HUES48 (cell line): Measurements from ENCODE around the gene VWA2.

ENCODE experiments used
- H3K27ac ChIP-seq: one replicate; pipeline ENCODE4 v1.7.0; 2013; ENCODE audit warnings: low read depth, low read length, inconsistent platforms
- H3K27me3 ChIP-seq: 2 replicates; pipeline ENCODE4 v1.6.1; 2013; ENCODE audit warnings: mild to moderate bottlenecking, low read length; ENCODE audit not compliant: control insufficient read depth, insufficient read depth
- H3K36me3 ChIP-seq: 2 replicates; pipeline ENCODE4 v1.6.1; 2013; ENCODE audit warnings: low read length; ENCODE audit not compliant: control insufficient read depth, insufficient read depth
- H3K4me1 ChIP-seq: 2 replicates; pipeline ENCODE4 v1.6.1; 2013; ENCODE audit warnings: mild to moderate bottlenecking, low read length; ENCODE audit not compliant: control insufficient read depth, insufficient read depth
- H3K4me3 ChIP-seq: 2 replicates; pipeline ENCODE4 v1.5.1; 2013; ENCODE audit warnings: mild to moderate bottlenecking, low read depth, low read length
- H3K9ac ChIP-seq: 2 replicates; pipeline ENCODE4 v1.6.1; 2013; ENCODE audit warnings: mild to moderate bottlenecking, low read depth, low read length, moderate library complexity
- H3K9me3 ChIP-seq: 2 replicates; pipeline ENCODE4 v1.6.1; 2013; ENCODE audit warnings: low read length; ENCODE audit not compliant: control insufficient read depth, insufficient read depth

VWA2 gene

GRCh38 chr10:114259824-114260223 is 20.8 kb downstream of the VWA2 start:
- Histone ChIP-seq H3K27ac (no peak overlapping the region), H3K27me3 (no peaks in the 10 kb centered on the region)

DNA sequence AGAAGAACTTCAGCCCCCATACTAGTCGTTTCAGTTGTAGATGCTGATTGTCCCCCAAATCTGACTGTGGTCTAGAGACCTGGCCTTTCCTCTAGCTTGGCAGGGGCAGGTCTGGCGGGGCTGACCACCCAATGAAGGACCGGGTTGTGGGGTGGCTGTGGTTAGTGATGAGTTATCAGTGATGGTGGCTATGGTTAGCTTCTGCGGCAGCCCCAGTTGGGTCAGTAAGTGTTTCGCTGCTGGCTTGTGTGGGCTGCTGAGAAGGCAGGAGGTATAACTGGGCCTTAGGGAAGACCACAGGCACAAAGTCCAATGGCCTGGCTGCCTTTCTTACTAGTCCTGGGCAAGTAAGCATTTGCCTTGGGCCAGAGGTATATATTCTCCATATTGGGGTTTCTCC is 21.3 kb downstream of the VWA2 start:
- no peaks in the 10 kb centered on the region for H3K27me3 ChIP-seq
- 0 out of 2 replicates have a peak, but pooled peaks cover 6% of the 10 kb centered on the region for H3K4me1 ChIP-seq
- H3K36me3 ChIP-seq: no peaks in the 10 kb centered on the region
- H3K9ac ChIP-seq: no peak overlapping the region
- H3K27ac ChIP-seq: no peak overlapping the region
- H3K4me3 ChIP-seq: no peak overlapping the region
- H3K9me3 ChIP-seq: no peaks in the 10 kb centered on the region

More at GRCh38 chr10:114259824-114260223, 20.8 kb downstream of the VWA2 start:
- H3K9me3 ChIP-seq: no peaks in the 10 kb centered on the region
- H3K4me3 ChIP-seq: no peak overlapping the region
- H3K9ac ChIP-seq: no peak overlapping the region
- 0 out of 2 replicates have a peak, but pooled peaks cover 6% of the 10 kb centered on the region for H3K4me1 ChIP-seq
- no peaks in the 10 kb centered on the region for H3K36me3 ChIP-seq

DNA sequence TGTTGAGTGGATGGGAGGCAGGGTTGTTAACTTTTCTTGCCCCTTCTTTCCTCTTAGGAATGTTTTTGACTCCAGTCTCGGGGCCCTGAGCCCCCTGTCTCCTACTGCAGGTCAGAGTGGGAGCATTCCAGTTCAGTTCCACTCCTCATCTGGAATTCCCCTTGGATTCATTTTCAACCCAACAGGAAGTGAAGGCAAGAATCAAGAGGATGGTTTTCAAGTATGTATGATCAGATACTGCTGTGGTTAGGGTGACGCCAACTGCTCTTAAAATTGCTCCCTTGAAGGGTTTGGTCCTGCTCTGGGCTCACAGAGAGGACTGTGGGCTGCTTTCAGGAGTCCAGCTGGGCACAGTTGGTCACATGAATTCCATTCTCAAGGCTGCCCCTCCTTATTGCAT is 22.0 kb downstream of the VWA2 start:
- no peaks in the 10 kb centered on the region for H3K9me3 ChIP-seq
- no peak overlapping the region for H3K27ac ChIP-seq
- no peak overlapping the region for H3K9ac ChIP-seq
- no peaks in the 10 kb centered on the region for H3K36me3 ChIP-seq
- H3K4me1 ChIP-seq: 0 out of 2 replicates have a peak, but pooled peaks cover 6% of the 10 kb centered on the region
- no peak overlapping the region for H3K4me3 ChIP-seq
- no peaks in the 10 kb centered on the region for H3K27me3 ChIP-seq

DNA sequence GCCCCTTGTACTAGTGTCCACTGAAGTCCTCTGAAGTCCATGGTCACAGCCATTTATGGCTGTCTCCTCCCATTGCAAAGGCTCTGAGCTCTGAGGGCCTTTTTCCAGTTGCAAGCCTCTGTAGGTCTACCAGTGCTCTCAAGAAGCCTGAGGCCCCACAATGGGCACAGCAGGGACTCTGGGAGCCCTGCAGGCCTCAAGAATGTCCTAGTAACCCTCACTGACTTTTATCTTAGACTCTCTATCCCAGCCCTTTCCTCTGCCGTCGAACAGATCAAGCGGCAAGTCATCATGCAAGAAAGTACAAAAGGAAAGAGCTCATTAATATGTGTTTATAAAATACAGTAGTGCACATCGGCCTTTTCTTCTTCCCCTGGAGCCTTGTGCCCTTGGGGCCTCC is 23.4 kb downstream of the VWA2 start:
- no peaks in the 10 kb centered on the region for H3K36me3 ChIP-seq
- no peak overlapping the region for H3K27ac ChIP-seq
- no peaks in the 10 kb centered on the region for H3K9me3 ChIP-seq
- H3K27me3 ChIP-seq: no peaks in the 10 kb centered on the region
- H3K4me1 ChIP-seq: 0 out of 2 replicates have a peak, but pooled peaks cover 6% of the 10 kb centered on the region
- no peak overlapping the region for H3K4me3 ChIP-seq
- H3K9ac ChIP-seq: no peak overlapping the region

- Histone ChIP-seq H3K27ac (no peak overlapping the region), H3K27me3 (no peaks in the 10 kb centered on the region), H3K9me3 (no peaks in the 10 kb centered on the region), H3K9ac (no peak overlapping the region), H3K4me3 (no peak overlapping the region), H3K4me1 (0 out of 2 replicates have a peak, but pooled peaks cover 6% of the 10 kb centered on the region), H3K36me3 (no peaks in the 10 kb centered on the region)
Measured at GRCh38 chr10:114265392-114266053, 26.5 kb downstream of the VWA2 start.

DNA sequence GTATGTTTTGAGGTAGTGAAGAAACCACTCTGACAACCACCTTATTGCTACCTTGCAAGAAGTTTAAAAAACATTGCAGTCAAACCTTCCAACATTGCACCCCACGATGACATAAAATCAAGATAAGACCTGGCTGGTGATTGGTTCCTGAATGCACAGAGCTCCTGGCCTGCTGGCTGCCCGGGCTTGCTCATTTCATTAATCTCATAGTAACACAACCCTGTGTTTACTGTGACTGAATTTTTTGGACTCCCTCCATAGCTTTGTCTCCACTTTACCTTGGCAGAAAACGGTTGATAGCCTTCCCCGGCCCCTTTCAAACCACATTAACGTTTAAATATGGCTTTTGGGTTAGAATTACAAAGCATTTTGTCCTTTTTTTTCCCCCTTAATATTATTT is 27.5 kb downstream of the VWA2 start:
- no peak overlapping the region for H3K4me3 ChIP-seq
- H3K27ac ChIP-seq: no peak overlapping the region
- H3K9ac ChIP-seq: no peak overlapping the region
- no peaks in the 10 kb centered on the region for H3K36me3 ChIP-seq
- H3K9me3 ChIP-seq: no peaks in the 10 kb centered on the region
- no peaks in the 10 kb centered on the region for H3K27me3 ChIP-seq
- 0 out of 2 replicates have a peak, but pooled peaks cover 6% of the 10 kb centered on the region for H3K4me1 ChIP-seq

DNA sequence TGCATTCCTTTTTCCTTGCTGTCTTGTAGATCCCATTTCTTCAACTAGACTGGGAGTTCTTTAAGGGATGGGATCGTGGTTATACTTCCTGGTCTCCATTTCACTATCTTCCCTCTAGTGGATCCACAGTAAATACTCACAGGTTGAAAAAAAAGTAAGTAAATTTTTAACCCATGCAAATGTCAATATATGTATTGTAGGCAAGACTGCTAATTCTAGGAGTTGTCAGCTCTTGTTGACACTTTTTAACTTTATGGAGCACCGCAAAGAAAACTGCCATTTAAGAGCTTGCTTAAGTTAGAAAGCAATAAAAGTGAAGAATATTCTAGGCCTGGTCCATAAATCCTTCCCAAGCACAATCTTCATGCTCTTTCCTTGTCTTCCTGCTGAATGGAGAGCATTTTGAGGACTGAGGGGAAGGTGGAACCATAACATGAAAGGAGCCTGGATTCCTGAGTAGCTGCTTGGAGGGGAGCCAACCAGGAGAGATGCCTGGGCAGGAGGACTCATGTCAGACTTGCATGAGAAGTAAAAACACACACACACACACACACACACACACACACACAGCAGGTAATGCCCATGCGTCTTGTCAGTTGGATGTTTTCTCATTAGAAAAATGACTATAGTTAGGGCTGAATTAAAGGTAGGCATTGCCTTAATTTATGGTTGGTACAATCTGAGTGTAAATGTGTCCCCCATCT is 32.2 kb downstream of the VWA2 start:
- no peaks in the 10 kb centered on the region for H3K36me3 ChIP-seq
- no peaks in the 10 kb centered on the region for H3K9me3 ChIP-seq
- no peak overlapping the region for H3K9ac ChIP-seq
- H3K27ac ChIP-seq: no peak overlapping the region
- H3K4me1 ChIP-seq: no peaks in the 10 kb centered on the region
- no peak overlapping the region for H3K4me3 ChIP-seq
- H3K27me3 ChIP-seq: no peaks in the 10 kb centered on the region

DNA sequence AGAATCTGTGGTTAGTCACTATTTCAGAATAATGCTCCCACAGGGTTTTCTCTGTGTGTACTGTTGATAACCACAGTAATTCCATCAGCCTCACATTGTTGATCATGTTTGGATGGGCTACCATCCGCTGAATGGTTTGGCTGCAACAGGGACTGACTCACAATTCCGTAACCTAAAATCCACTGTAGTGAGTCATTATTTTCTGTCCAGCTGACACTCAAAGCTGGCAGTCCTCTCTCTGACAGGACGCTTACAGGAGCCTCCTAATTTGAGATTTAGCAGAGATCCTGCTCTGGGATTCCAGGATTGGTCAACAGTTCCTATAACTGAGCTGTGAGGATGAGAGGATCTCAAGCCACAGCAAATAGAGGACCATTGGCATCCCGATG is 32.7 kb downstream of the VWA2 start:
- Histone ChIP-seq H3K36me3 (no peaks in the 10 kb centered on the region), H3K27me3 (no peaks in the 10 kb centered on the region), H3K9ac (no peak overlapping the region), H3K4me1 (no peaks in the 10 kb centered on the region), H3K27ac (no peak overlapping the region), H3K9me3 (no peaks in the 10 kb centered on the region), H3K4me3 (no peak overlapping the region)

DNA sequence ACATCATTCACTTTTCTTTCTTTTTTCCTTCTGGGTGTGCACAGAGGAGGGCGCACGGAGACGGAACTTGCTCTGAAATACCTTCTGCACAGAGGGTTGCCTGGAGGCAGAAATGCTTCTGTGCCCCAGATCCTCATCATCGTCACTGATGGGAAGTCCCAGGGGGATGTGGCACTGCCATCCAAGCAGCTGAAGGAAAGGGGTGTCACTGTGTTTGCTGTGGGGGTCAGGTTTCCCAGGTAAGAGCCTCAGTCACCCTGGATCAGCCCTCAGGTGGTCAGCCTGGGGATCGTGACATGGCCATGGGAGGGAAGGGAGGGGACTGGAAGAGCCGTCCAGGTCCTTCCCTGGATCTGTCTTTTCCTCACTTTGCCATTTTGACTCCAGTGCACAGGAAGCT is 33.6 kb downstream of the VWA2 start:
- Histone ChIP-seq H3K4me3 (no peak overlapping the region), H3K36me3 (no peaks in the 10 kb centered on the region), H3K4me1 (no peaks in the 10 kb centered on the region), H3K27me3 (no peaks in the 10 kb centered on the region), H3K27ac (no peak overlapping the region), H3K9ac (no peak overlapping the region), H3K9me3 (no peaks in the 10 kb centered on the region)

DNA sequence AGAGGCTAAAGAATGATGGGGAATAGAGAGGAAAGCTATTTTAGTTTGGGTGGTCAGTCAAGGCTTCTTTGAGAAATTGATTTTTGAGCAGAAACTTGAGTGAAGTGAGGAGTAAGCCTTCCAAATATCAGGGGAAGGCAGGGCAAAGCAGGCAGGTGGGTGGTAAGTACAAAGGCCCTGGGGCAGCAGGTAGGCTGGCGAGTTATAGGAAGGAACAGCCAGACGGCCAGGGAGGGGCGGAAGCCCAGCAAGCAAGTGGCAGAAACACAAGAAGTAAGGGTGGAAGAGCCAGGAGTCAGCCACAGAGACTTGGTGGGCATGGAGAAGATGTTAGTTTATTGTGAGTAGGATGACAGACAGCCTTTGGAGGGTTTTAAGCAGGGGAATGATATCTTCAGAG is 34.9 kb downstream of the VWA2 start:
- Histone ChIP-seq H3K4me1 (no peaks in the 10 kb centered on the region), H3K9me3 (no peaks in the 10 kb centered on the region), H3K36me3 (no peaks in the 10 kb centered on the region), H3K9ac (no peak overlapping the region), H3K27ac (no peak overlapping the region), H3K4me3 (no peak overlapping the region), H3K27me3 (no peaks in the 10 kb centered on the region)

DNA sequence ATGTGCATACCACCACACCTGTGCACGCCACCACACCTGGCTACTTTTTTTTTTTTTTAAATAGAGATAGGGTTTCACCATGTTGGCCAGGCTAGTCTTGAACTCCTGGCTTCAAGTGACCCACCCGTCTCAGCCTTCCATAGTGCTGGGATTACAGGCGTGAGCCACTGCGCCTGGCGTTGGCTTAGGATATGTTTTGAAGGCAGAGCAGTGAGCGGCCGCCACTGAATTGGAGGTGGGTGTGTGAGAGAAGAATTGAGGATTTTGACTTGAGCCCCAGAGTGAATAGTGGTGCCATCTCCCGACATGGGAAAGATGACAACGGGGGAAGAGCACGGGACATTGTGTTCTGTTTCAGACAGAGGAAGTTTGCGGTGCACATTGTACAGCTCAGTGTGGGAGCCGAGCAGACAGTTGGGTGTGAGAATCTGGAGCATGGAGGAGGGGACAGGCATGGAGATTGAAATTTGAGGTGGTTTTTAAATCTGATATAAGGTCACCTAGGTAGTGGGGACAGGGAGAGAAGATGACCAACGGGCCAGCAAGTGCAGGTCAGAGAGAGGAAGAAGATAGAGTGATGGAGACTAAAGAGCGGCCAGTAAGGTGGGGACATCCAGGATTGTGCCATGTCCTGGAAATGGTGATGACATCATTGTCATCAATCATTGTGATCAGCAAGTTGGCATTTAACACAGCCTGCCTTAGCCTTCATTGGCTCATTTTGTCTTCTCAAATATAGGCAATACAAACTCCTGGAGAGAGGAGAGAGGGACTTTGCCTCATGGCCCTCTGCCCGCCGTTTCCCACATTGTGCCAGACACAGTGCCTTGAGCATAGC is 35.8 kb downstream of the VWA2 start:
- H3K27me3 ChIP-seq: no peaks in the 10 kb centered on the region
- H3K36me3 ChIP-seq: no peaks in the 10 kb centered on the region
- H3K9ac ChIP-seq: no peak overlapping the region
- no peaks in the 10 kb centered on the region for H3K9me3 ChIP-seq
- no peak overlapping the region for H3K4me3 ChIP-seq
- no peak overlapping the region for H3K27ac ChIP-seq
- no peaks in the 10 kb centered on the region for H3K4me1 ChIP-seq
